NT2/D1 (cell line): Measurements from ENCODE around the gene ALG9.

Experiments used
- DNase-seq: peaks from one replicate; pipeline ENCODE4 v3.0.0-alpha.2; 2011; ENCODE audit warnings: low read depth, low spot score
- H3K27me3 ChIP-seq: 2 replicates; pipeline ENCODE4 v1.6.0; 2011; ENCODE audit warnings: mild to moderate bottlenecking; ENCODE audit not compliant: insufficient read length, insufficient read depth
- H3K36me3 ChIP-seq: 2 replicates; pipeline ENCODE4 v1.6.1; 2011; ENCODE audit warnings: mild to moderate bottlenecking, low read length, mixed read lengths; ENCODE audit not compliant: insufficient read depth, insufficient read length
- H3K4me1 ChIP-seq: 2 replicates; pipeline ENCODE4 v1.5.1; 2011; ENCODE audit not compliant: insufficient read depth, insufficient read length
- H3K4me3 ChIP-seq: 2 replicates; pipeline ENCODE4 v1.5.1; 2011; ENCODE audit warnings: low read depth; ENCODE audit not compliant: insufficient read length
- H3K9ac ChIP-seq: 2 replicates; pipeline ENCODE4 v1.6.0; 2011; ENCODE audit warnings: low read depth; ENCODE audit not compliant: insufficient read length
- H3K9me3 ChIP-seq: 2 replicates; pipeline ENCODE4 v1.5.1; 2011; ENCODE audit warnings: mild to moderate bottlenecking, low read length; ENCODE audit not compliant: insufficient read depth
- SUZ12 ChIP-seq: IDR thresholded peaks from 2 replicates; pipeline ENCODE4 v1.6.1; 2011; ENCODE audit not compliant: insufficient read length, insufficient read depth; ENCODE audit errors: extremely low read depth
- YY1 ChIP-seq: IDR thresholded peaks from 2 replicates; pipeline ENCODE4 v1.6.1; 2011; ENCODE audit not compliant: insufficient read length, insufficient read depth
- ZNF274 ChIP-seq: IDR thresholded peaks from 2 replicates; pipeline ENCODE4 v1.6.1; 2011; ENCODE audit warnings: mild to moderate bottlenecking, low read depth, low read length

Gene ALG9

GRCh38 chr11:111762981-111763643, 108.3 kb downstream of the ALG9 start:
- H3K4me3 ChIP-seq, result no peak overlapping the region
- no peak for TF ChIP-seq ZNF274
- no peak for TF ChIP-seq SUZ12
- no peak for TF ChIP-seq YY1
- H3K4me1 ChIP-seq, result no peaks in the 10 kb centered on the region
- no peak for DNase-seq
- H3K27me3 ChIP-seq, result no peaks in the 10 kb centered on the region
- no peak overlapping the region for H3K9ac ChIP-seq
- peaks cover 63% of the 10 kb centered on the region for H3K36me3 ChIP-seq
- H3K9me3 ChIP-seq, result no peaks in the 10 kb centered on the region

- Histone ChIP-seq H3K27me3 (no peaks in the 10 kb centered on the region), H3K9ac (no peak overlapping the region), H3K36me3 (peaks cover 63% of the 10 kb centered on the region), H3K4me1 (no peaks in the 10 kb centered on the region), H3K4me3 (no peak overlapping the region), H3K9me3 (no peaks in the 10 kb centered on the region)
- DNase-seq, result no peak
- TF ChIP-seq ZNF274 (no peak), YY1 (no peak), SUZ12 (no peak)
These were observed 108.9 kb downstream of the ALG9 start for GRCh38 chr11:111762526-111762925.

GRCh38 chr11:111761036-111761435, 110.3 kb downstream of the ALG9 start:
- no peak overlapping the region for H3K9ac ChIP-seq
- TF ChIP-seq SUZ12, result no peak
- TF ChIP-seq YY1, result no peak
- no peak for TF ChIP-seq ZNF274
- H3K36me3 ChIP-seq, result peaks cover 69% of the 10 kb centered on the region
- no peak for DNase-seq
- no peaks in the 10 kb centered on the region for H3K27me3 ChIP-seq
- no peak overlapping the region for H3K4me3 ChIP-seq
- no peaks in the 10 kb centered on the region for H3K4me1 ChIP-seq
- no peaks in the 10 kb centered on the region for H3K9me3 ChIP-seq

GRCh38 chr11:111759778-111760407, 111.5 kb downstream of the ALG9 start:
- TF ChIP-seq ZNF274, result no peak
- no peak for TF ChIP-seq SUZ12
- no peak for TF ChIP-seq YY1
- H3K36me3 ChIP-seq, result peaks cover 73% of the 10 kb centered on the region
- no peak overlapping the region for H3K9ac ChIP-seq
- no peak for DNase-seq
- no peaks in the 10 kb centered on the region for H3K9me3 ChIP-seq
- H3K4me1 ChIP-seq, result no peaks in the 10 kb centered on the region
- H3K27me3 ChIP-seq, result no peaks in the 10 kb centered on the region
- H3K4me3 ChIP-seq, result no peak overlapping the region

GRCh38 chr11:111759376-111759775, 112.0 kb downstream of the ALG9 start:
- Histone ChIP-seq H3K4me3 (no peak overlapping the region), H3K27me3 (no peaks in the 10 kb centered on the region), H3K4me1 (no peaks in the 10 kb centered on the region), H3K9me3 (no peaks in the 10 kb centered on the region), H3K36me3 (peaks cover 72% of the 10 kb centered on the region), H3K9ac (no peak overlapping the region)
- DNase-seq, result no peak
- TF ChIP-seq SUZ12 (no peak), ZNF274 (no peak), YY1 (no peak)

- Histone ChIP-seq H3K27me3 (no peaks in the 10 kb centered on the region), H3K4me1 (no peaks in the 10 kb centered on the region), H3K9me3 (no peaks in the 10 kb centered on the region), H3K4me3 (no peak overlapping the region), H3K36me3 (peaks cover 66% of the 10 kb centered on the region), H3K9ac (no peak overlapping the region)
- no peak for TF ChIP-seq YY1
- no peak for TF ChIP-seq SUZ12
- no peak for TF ChIP-seq ZNF274
- no peak for DNase-seq
These were observed 115.3 kb downstream of the ALG9 start for GRCh38 chr11:111756097-111756496.

GRCh38 chr11:111749646-111750045, 121.7 kb downstream of the ALG9 start:
- Histone ChIP-seq H3K9ac (no peak overlapping the region), H3K27me3 (no peaks in the 10 kb centered on the region), H3K9me3 (no peaks in the 10 kb centered on the region), H3K4me3 (no peak overlapping the region), H3K36me3 (peaks cover 62% of the 10 kb centered on the region), H3K4me1 (no peaks in the 10 kb centered on the region)
- DNase-seq, result no peak
- TF ChIP-seq ZNF274 (no peak), SUZ12 (no peak), YY1 (no peak)
